ENCODE data around the gene TMEM185A. TPM values are rescaled to one million over a fixed set of nuclear protein-coding genes. Genes with fewer than 3 reads are reported as not detected.
A peak's percentile ranks its signal among the peaks of the same experiment; 100 is the strongest.
"Not testable (repeated sequence)": the region's sequence is repeated elsewhere in the genome, so short reads cannot be mapped to it uniquely, and the experiment has no call there.

TMEM185A gene
- total RNA-seq, 1 donor from 2014 or later: 32.5 TPM

- not testable (repeated sequence) for H3K79me2 ChIP-seq (ENCODE audit: insufficient read depth, low read length); H4K20me1 ChIP-seq (ENCODE audit: insufficient read depth, low read length); H3K4me2 ChIP-seq (ENCODE audit: low read length); H3K27ac Mint-ChIP-seq (ENCODE audit: unreplicated experiment); H3K9me3 Mint-ChIP-seq (ENCODE audit: unreplicated experiment); H3K4me1 ChIP-seq (ENCODE audit: insufficient read depth, low read length); H3K27me3 ChIP-seq (ENCODE audit: insufficient read depth, low read length); H3K4me3 ChIP-seq (ENCODE audit: insufficient read depth, low read depth, low read length); H3K4me3 Mint-ChIP-seq (ENCODE audit: unreplicated experiment); H3K4me1 Mint-ChIP-seq (ENCODE audit: low read depth, unreplicated experiment); H3K27ac ChIP-seq (ENCODE audit: low read depth, low read length); H3K9me3 ChIP-seq (ENCODE audit: insufficient read depth, low read depth, low read length); H3K27me3 Mint-ChIP-seq (ENCODE audit: low read depth, unreplicated experiment); H3K9ac ChIP-seq (ENCODE audit: low read length); H2AFZ ChIP-seq (ENCODE audit: low read depth, low read length); H3K36me3 Mint-ChIP-seq (ENCODE audit: low read depth, unreplicated experiment); DNase-seq (ENCODE audit: low read depth); FAIRE-seq; H3K36me3 ChIP-seq (ENCODE audit: insufficient read depth, low read length)
Observed at GRCh38 chrX:149573456-149573855, 58.1 kb downstream of the TMEM185A start.

- Mint-ChIP-seq H3K4me3 (ENCODE audit: unreplicated experiment) (no peak overlapping the region), H3K36me3 (ENCODE audit: low read depth, unreplicated experiment) (no peaks in the 10 kb centered on the region), H3K4me1 (ENCODE audit: low read depth, unreplicated experiment) (peaks cover 10% of the 10 kb centered on the region), H3K27ac (ENCODE audit: unreplicated experiment) (peak overlapping the region; percentile 50), H3K27me3 (ENCODE audit: low read depth, unreplicated experiment) (no peaks in the 10 kb centered on the region), H3K9me3 (ENCODE audit: unreplicated experiment) (no peaks in the 10 kb centered on the region)
- DNase-seq (ENCODE audit: low read depth) (no peak), FAIRE-seq (no peak)
- Histone ChIP-seq H2AFZ (ENCODE audit: low read depth, low read length) (no peak overlapping the region), H3K9me3 (ENCODE audit: insufficient read depth, low read depth, low read length) (no peaks in the 10 kb centered on the region), H4K20me1 (ENCODE audit: insufficient read depth, low read length) (no peaks in the 10 kb centered on the region), H3K27me3 (ENCODE audit: insufficient read depth, low read length) (no peaks in the 10 kb centered on the region), H3K27ac (ENCODE audit: low read depth, low read length) (no peak overlapping the region), H3K79me2 (ENCODE audit: insufficient read depth, low read length) (no peaks in the 10 kb centered on the region), H3K4me2 (ENCODE audit: low read length) (no peak overlapping the region), H3K36me3 (ENCODE audit: insufficient read depth, low read length) (no peaks in the 10 kb centered on the region), H3K9ac (ENCODE audit: low read length) (no peak overlapping the region), H3K4me1 (ENCODE audit: insufficient read depth, low read length) (no peaks in the 10 kb centered on the region), H3K4me3 (ENCODE audit: insufficient read depth, low read depth, low read length) (no peak overlapping the region)
- TF ChIP-seq EZH2 (IDR thresholded peaks at IDR 0.05; ENCODE audit: insufficient read depth, low read length): no peak
- TF ChIP-seq CTCF (IDR thresholded peaks at IDR 0.05; ENCODE audit: insufficient read depth, low read depth, low read length): no peak
Observed at GRCh38 chrX:149572743-149573142, 58.8 kb downstream of the TMEM185A start.

GRCh38 chrX:149571770-149572169, 59.8 kb downstream of the TMEM185A start:
- DNase-seq (ENCODE audit: low read depth) (no peak), FAIRE-seq (peak; percentile 77)
- Mint-ChIP-seq H3K27me3 (ENCODE audit: low read depth, unreplicated experiment) (no peaks in the 10 kb centered on the region), H3K36me3 (ENCODE audit: low read depth, unreplicated experiment) (no peaks in the 10 kb centered on the region), H3K27ac (ENCODE audit: unreplicated experiment) (no peak overlapping the region), H3K4me1 (ENCODE audit: low read depth, unreplicated experiment) (peaks cover 10% of the 10 kb centered on the region), H3K4me3 (ENCODE audit: unreplicated experiment) (no peak overlapping the region), H3K9me3 (ENCODE audit: unreplicated experiment) (no peaks in the 10 kb centered on the region)
- Histone ChIP-seq H3K79me2 (ENCODE audit: insufficient read depth, low read length) (no peaks in the 10 kb centered on the region), H3K9ac (ENCODE audit: low read length) (no peak overlapping the region), H3K9me3 (ENCODE audit: insufficient read depth, low read depth, low read length) (no peaks in the 10 kb centered on the region), H3K4me3 (ENCODE audit: insufficient read depth, low read depth, low read length) (no peak overlapping the region), H3K27ac (ENCODE audit: low read depth, low read length) (no peak overlapping the region), H4K20me1 (ENCODE audit: insufficient read depth, low read length) (no peaks in the 10 kb centered on the region), H3K4me2 (ENCODE audit: low read length) (no peak overlapping the region), H3K4me1 (ENCODE audit: insufficient read depth, low read length) (no peaks in the 10 kb centered on the region), H2AFZ (ENCODE audit: low read depth, low read length) (no peak overlapping the region), H3K36me3 (ENCODE audit: insufficient read depth, low read length) (no peaks in the 10 kb centered on the region), H3K27me3 (ENCODE audit: insufficient read depth, low read length) (no peaks in the 10 kb centered on the region)
- TF ChIP-seq CTCF (IDR thresholded peaks at IDR 0.05; ENCODE audit: insufficient read depth, low read depth, low read length) (no peak), EZH2 (IDR thresholded peaks at IDR 0.05; ENCODE audit: insufficient read depth, low read length) (no peak)
